Adrenal gland (tissue), 12 donors: ENCODE results near the gene MRAS. TPM values are rescaled to one million over a fixed set of nuclear protein-coding genes. Genes with fewer than 3 reads are reported as not detected.
A peak's percentile ranks its signal among the peaks of the same experiment; 100 is the strongest.

Experiments
- DNase-seq, 7 donors: peaks; one replicate each; pipeline ENCODE4 v3.0.0-alpha.2; 2019 to 2020
- H3K27ac ChIP-seq, 5 donors: fragments of 200-600 bp; sonication (generic) in 4 of 5; 1 replicate in 3 of 5; 2 replicates in 2 of 5; pipeline versions ENCODE4 v1.5.1 to v1.8.0; 2016 to 2020; ENCODE audit warnings: mild to moderate bottlenecking in 1 of 5
- H3K27me3 ChIP-seq: fragments of 200-600 bp; 2 replicates; pipeline ENCODE4 v1.8.0; 2021
- H3K36me3 ChIP-seq, 2 donors: fragments of 200-600 bp; replicated peaks in 1 of 2; 1 replicate in 1 of 2; 2 replicates in 1 of 2; pipeline versions ENCODE4 v1.5.1 to v1.8.0; 2018 to 2022
- H3K4me1 ChIP-seq, 2 donors: fragments of 200-600 bp; replicated peaks in 1 of 2; 1 replicate in 1 of 2; 2 replicates in 1 of 2; pipeline versions ENCODE4 v1.5.1 to v1.8.0; 2018 to 2021
- H3K4me3 ChIP-seq, 4 donors: fragments of 200-600 bp; sonication (generic) in 3 of 4; one replicate each; pipeline ENCODE4 v1.5.1; 2016 to 2018
- H3K9me3 ChIP-seq, 3 donors: fragments of 200-600 bp; sonication (generic) in 1 of 3; replicated peaks in 1 of 3; 1 replicate in 2 of 3; 2 replicates in 1 of 3; pipeline versions ENCODE4 v1.5.1 to v1.8.0; 2016 to 2021
- CTCF ChIP-seq, 6 experiments: fragments of 450-650 bp in 4 of 6; fragments of 200-600 bp in 2 of 6; sonication (generic) in 1 of 6; IDR thresholded peaks; 1 replicate in 5 of 6; 2 replicates in 1 of 6; pipeline versions ENCODE4 v1.5.1 to v1.8.0; 2016 to 2021; ENCODE audit warnings: antibody characterized with exemption in 6 of 6, mild to moderate bottlenecking in 2 of 6, moderate library complexity in 1 of 6
- POLR2A ChIP-seq, 2 donors: fragments of 450-650 bp; IDR thresholded peaks; one replicate each; pipeline ENCODE4 v1.6.1; 2017; ENCODE audit warnings: antibody characterized with exemption in 2 of 2, mild to moderate bottlenecking in 2 of 2, moderate library complexity in 1 of 2
- WGBS, 4 donors: extraction: QIAGEN DNeasy Blood & Tissue Kit in 2 of 4; methylation state at CpG; one replicate each; pipeline versions ENCODE4 v1.1.5 to v1.1.7; 2013 to 2017; 5-methylcytosine and 5-hydroxymethylcytosine counted together
- intact Hi-C, 2 donors: fragments of 100-400 bp; cut with DNase I; formaldehyde crosslinking; loops; one replicate each; pipeline versions ENCODE4 v1.14.1 to v1.15.0; 2022 to 2023
- polyA plus RNA-seq, 3 donors: library from polyadenylated mRNA; stranded (reverse); fragments of 200-250 nt in 2 of 3; fragments of 350-450 nt in 1 of 3; fragmentation: Illumina TruSeq in 1 of 3; extraction: RNeasy Lipid Tissue Mini Kit (QIAGEN cat#74804) in 1 of 3; gene quantifications; one replicate each; pipeline ENCODE4 v1.2.3, GENCODE V29; 2013 to 2014
- total RNA-seq, 9 donors: library from RNA; depleted of rRNA in 4 of 9; stranded (reverse); fragments of >200 nt in 4 of 9; fragments of 120-200 nt in 1 of 9; fragmentation: NEBNext Ultra II Directional in 1 of 9; extraction: Animal tissue kit (Norgen Biotek cat#: 25700) in 1 of 9; gene quantifications; one replicate each; pipeline versions ENCODE4 v1.1.0 to v1.2.4, GENCODE V29; 2013 to 2023
- donor health status: healthy with polysubstance abuse.
- donor health status: Bipolar disorder and iron deficiency.
- donor health status: DM: yes; HTN: yes; CAD: no.
- donor health status: DM: no; HTN: no; CAD: no.
- donor health status: DM: no; HTN: no; CAD: no.
- donor health status: DM: yes; HTN: yes; CAD: no.

The MRAS gene
- total and polyA plus RNA-seq, 12 donors, result 47.9 to 337 (median 109) TPM

DNA sequence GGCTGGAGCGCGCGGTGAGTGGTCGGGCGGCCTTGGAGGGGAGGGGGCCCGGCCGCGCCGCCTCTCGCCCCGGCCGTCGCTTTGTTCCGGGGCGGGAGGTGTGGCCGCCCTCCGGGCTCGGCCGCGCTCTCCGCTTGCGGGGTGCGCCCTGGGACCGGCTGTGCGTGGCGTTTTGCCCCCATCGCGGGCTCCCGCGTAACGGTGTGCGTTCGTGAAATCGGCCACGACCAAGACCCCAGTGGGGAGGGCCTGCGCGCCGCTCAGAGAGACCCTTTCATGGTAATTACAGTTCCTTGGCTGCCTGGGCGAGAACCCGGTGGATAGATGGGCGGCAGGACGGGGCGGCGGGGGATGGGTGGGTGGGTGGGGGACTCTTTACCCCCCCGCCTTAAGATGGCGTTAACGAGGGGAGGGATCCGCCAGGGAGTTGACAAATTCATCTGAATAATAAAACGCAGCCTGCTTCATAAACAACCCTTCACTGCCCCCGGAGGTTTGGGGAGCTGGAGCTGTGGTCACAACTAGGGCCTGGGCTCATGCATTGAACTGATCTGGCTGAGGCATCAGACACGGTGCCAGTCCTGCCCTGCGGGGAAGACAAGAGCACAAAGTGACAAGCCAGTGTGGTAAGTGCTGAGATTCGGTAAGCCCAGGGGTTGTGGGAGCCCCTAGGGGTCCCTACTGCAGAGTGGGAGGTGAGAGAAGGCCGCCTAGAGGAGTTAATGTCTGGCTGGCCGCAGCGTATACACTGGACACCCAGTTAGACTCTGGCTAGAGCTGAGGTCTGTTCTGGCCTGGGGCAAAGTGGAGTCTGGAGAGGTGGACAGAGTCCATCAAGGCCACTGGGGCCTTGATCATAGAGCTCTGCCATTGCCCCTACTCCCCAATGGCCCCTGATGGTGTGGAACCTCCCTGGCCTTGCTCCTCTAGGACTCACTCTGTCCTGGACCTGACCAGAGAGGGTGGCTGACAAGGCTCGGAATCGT, 668 bp downstream of the MRAS start:
- Histone ChIP-seq H3K4me3 (peak overlapping the region; percentile 38 to 85 (median 64)), H3K36me3 (no peaks in the 10 kb centered on the region), H3K27me3 (no peaks in the 10 kb centered on the region), H3K9me3 (no peaks in the 10 kb centered on the region), H3K27ac (peak overlapping the region; percentile 83 to 99 (median 89)), H3K4me1 (peaks cover 15 to 48% of the 10 kb centered on the region in 2 donors)
- TF ChIP-seq CTCF (IDR thresholded peaks at IDR 0.05) (no peak), POLR2A (IDR thresholded peaks at IDR 0.05) (peak in 1 of 2 donors; percentile 3)
- intact Hi-C loops, result no loop called here
- peak; percentile 40 to 72 (median 54) for DNase-seq
- 3 to 19% (median 9%) methylated on average over 9 to 58 of the region's 58 CpGs for WGBS, 4 donors

DNA sequence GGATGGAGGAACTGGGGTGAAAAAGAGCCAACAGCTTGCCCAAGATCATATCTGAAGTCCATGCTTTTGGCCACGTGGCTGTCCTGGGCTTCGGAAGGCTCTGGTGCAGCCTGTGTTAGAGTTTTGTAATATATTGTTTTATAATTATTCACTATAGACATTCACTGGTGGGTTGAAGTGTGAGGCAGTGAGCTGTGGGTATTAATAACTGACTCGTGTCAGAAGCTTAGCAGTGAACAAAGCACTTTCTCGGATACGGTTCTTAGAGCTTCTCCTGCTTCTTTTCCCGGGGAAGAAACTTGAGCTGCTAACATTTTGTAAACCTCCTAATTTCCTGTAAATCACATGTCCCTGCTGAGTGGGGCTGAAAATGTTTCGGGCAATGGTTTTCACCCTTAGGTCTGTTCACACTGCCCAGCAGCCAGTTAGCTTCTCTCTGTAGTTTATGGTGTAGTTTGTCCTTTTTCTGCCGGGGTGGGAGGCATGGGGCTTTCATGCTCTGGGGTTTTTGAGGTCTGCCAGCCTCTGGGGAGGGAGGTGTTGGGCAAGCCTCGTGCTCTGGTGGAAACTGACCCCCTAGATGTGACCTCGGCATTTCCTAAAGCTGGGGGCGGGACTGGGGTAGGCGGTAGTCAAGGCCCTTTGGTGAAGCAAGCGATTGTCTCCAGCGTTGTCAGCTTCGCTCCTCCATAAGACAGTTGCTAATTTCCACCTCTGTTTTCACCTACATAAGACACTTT, 1.7 kb downstream of the MRAS start:
- H3K27me3 ChIP-seq, result no peaks in the 10 kb centered on the region
- peaks cover 0 to 3% of the 10 kb centered on the region in 2 donors for H3K36me3 ChIP-seq
- intact Hi-C loops, result no loop called here
- DNase-seq, result peak; percentile 59 to 87 (median 74)
- WGBS, 4 donors, result 17 to 25% (median 20%) methylated on average over 15 of the region's 15 CpGs
- H3K4me3 ChIP-seq, result peak overlapping the region in 2 of 4 donors; percentile 1 to 79
- peak overlapping the region; percentile 39 to 99 (median 89) for H3K27ac ChIP-seq
- TF ChIP-seq CTCF (IDR thresholded peaks at IDR 0.05), result no peak
- TF ChIP-seq POLR2A (IDR thresholded peaks at IDR 0.05), result peak in 1 of 2 donors; percentile 30
- no peaks in the 10 kb centered on the region for H3K9me3 ChIP-seq
- H3K4me1 ChIP-seq, result peaks cover 15 to 42% of the 10 kb centered on the region in 2 donors

DNA sequence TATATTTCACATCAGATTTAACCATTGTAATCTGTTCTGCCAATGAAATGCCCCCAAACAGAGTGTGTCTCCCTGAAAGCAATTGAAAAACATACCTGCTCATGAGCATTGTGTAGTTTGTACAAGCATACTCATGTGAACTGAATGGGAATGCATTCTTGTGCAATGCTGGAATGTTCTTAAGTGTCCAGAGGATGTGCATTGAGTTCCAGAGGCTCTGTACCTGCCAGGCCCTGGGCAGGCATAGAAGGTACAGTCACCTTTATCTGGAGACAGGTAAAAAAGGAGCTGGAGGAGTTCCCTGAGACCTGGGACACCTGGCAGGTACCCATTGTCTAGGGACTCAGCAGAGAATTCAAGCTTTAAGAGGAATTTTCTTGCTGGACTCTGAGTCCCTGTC, 2.8 kb downstream of the MRAS start:
- Histone ChIP-seq H3K36me3 (peaks cover 0 to 13% of the 10 kb centered on the region in 2 donors), H3K4me3 (no peak overlapping the region), H3K4me1 (peaks cover 15 to 42% of the 10 kb centered on the region in 2 donors), H3K9me3 (no peaks in the 10 kb centered on the region), H3K27ac (peak overlapping the region in 1 of 5 donors; percentile 29), H3K27me3 (no peaks in the 10 kb centered on the region)
- TF ChIP-seq POLR2A (IDR thresholded peaks at IDR 0.05) (no peak), CTCF (IDR thresholded peaks at IDR 0.05) (no peak)
- intact Hi-C loops, result no loop called here
- peak in 1 of 7 donors; percentile 47 for DNase-seq
